Kidney epithelial cell (primary cell): ENCODE data around the gene HNRNPA1. TPM values are rescaled to one million over a fixed set of nuclear protein-coding genes. Genes with fewer than 3 reads are reported as not detected.
A peak's percentile ranks its signal among the peaks of the same experiment; 100 is the strongest.

ENCODE experiments used
- DNase-seq: peaks from one replicate; pipeline ENCODE4 v3.0.0-alpha.2; 2010; ENCODE audit warnings: low read depth
- H3K27me3 ChIP-seq: 2 replicates; pipeline ENCODE4 v1.6.0; 2011; ENCODE audit warnings: low read length; ENCODE audit not compliant: control insufficient read depth, insufficient read depth
- H3K36me3 ChIP-seq: 2 replicates; pipeline ENCODE4 v1.5.1; 2011; ENCODE audit warnings: low read length; ENCODE audit not compliant: control insufficient read depth, insufficient read depth
- H3K4me3 ChIP-seq: 2 replicates; pipeline ENCODE4 v1.5.1; 2011; ENCODE audit warnings: low read depth, mild to moderate bottlenecking, control low read depth, low read length
- CTCF ChIP-seq: IDR thresholded peaks from 2 replicates; pipeline ENCODE4 v1.5.1; 2011; ENCODE audit warnings: mild to moderate bottlenecking, moderate library complexity, low read length, control low read depth, inconsistent platforms; ENCODE audit not compliant: insufficient read depth, poor library complexity, severe bottlenecking
- total RNA-seq: library from RNA; depleted of rRNA; stranded (reverse); fragments of >200 nt; gene quantifications from 2 replicates; pipeline ENCODE4 v1.2.3, GENCODE V29; 2015

Gene HNRNPA1
- total RNA-seq, 1 donor from 2014 or later = 645 TPM

DNA sequence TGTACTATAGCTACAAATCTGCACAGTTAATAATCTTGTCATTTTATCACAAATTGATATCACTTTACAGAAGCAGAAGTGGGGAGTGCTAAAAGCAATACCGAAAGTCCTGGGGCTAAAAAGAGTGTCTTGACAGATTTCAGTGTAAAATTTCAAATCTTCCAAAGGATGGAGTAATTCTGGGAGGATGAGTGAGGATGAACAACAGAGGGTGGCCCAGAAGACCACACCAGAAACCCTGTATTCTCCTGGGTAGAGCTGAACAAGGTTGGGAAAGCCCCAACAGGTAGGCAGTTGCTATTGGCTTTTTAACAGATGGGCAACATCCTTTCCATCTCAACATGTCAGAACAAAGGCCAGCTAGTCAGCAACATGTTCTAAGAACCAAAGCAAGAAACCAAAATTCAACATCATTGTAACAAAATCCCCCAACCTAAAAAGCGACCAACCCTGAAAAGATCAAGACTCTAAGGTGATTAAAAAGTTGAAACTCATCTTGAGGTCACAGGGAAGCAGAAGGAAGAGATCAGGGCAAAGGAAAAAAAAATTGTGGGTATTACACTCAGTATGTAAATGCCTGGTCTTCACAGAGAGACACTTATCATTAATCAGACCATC is 39.4 kb upstream of the HNRNPA1 start:
- no peaks in the 10 kb centered on the region for H3K27me3 ChIP-seq
- DNase-seq = no peak
- no peak for TF ChIP-seq CTCF
- no peak overlapping the region for H3K4me3 ChIP-seq
- no peaks in the 10 kb centered on the region for H3K36me3 ChIP-seq

- Histone ChIP-seq H3K36me3 (no peaks in the 10 kb centered on the region), H3K27me3 (no peaks in the 10 kb centered on the region), H3K4me3 (no peak overlapping the region)
- DNase-seq = no peak
- no peak for TF ChIP-seq CTCF
Measured at GRCh38 chr12:54246011-54246641, 34.4 kb upstream of the HNRNPA1 start.

GRCh38 chr12:54249489-54249888 is 31.0 kb upstream of the HNRNPA1 start:
- DNase-seq = no peak
- no peak for TF ChIP-seq CTCF
- Histone ChIP-seq H3K36me3 (no peaks in the 10 kb centered on the region), H3K4me3 (no peak overlapping the region), H3K27me3 (no peaks in the 10 kb centered on the region)

GRCh38 chr12:54251667-54252284 is 28.8 kb upstream of the HNRNPA1 start:
- no peaks in the 10 kb centered on the region for H3K27me3 ChIP-seq
- no peak overlapping the region for H3K4me3 ChIP-seq
- DNase-seq = no peak
- TF ChIP-seq CTCF = peak; percentile 60
- peaks cover 1% of the 10 kb centered on the region for H3K36me3 ChIP-seq

DNA sequence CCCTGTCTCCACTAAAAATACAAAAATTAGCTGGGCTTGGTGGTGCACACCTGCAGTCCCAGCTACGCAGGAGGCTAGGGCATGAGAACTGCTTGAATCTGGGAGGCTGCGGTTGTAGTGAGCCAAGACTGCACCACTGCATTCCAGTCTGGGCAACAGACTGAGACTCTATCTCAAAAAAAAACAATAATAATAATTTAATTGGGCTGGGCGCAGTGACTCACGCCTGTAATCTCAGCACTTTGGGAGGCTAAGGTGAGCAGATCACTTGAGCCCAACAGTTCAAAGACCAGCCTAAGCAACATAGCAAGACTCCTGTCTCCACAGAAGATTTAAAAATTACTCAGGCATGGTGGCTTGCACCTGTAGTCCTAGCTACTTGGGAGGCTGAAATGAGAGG is 27.3 kb upstream of the HNRNPA1 start:
- Histone ChIP-seq H3K36me3 (peaks cover 1% of the 10 kb centered on the region), H3K27me3 (no peaks in the 10 kb centered on the region), H3K4me3 (no peak overlapping the region)
- no peak for TF ChIP-seq CTCF
- DNase-seq = no peak

DNA sequence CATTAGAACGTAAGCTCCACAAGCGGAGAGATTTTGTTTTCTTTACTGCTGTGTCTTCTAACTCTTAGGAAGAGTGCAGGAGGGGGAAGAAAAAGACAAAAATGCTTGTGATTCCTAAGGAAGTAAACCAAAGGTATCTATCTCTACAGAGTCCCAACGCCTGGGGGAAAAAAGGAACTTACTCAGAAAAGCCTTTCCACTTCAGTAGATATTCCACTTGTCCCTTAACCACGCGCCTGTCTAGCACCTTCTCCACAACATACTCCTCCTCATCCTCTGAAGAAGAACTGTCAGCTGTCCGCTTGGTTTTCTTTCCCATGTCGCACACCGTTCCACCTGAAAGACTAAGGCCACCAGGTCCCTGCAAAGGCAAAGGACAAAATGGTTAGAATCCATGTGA is 23.2 kb upstream of the HNRNPA1 start:
- no peak for DNase-seq
- no peak for TF ChIP-seq CTCF
- Histone ChIP-seq H3K4me3 (no peak overlapping the region), H3K36me3 (peaks cover 1% of the 10 kb centered on the region), H3K27me3 (no peaks in the 10 kb centered on the region)
